ENCODE data around the gene CACNB4. TPM values are rescaled to one million over a fixed set of nuclear protein-coding genes. Genes with fewer than 3 reads are reported as not detected.

The CACNB4 gene
- total RNA-seq, 1 experiment from 2014 or later = 0.11 TPM

DNA sequence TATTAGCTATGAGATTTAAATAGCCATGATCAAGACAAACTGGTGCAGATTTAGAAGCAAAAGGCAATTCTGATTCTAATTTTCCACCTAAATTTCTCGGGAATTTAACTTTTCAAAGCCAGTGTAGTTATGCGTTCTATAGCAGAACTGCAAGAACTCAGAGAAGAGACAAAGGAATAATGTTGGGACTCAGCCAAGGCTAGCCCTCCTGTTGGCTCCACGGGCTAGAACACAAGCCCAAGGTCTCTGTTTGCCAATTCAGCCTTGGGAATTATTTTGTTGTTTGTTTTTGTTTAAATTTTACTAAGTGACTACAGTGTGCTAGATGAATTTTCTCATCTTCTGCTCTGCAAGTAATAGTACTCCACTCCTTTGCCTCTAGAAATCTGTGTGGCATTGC lies 121.2 kb downstream of the CACNB4 start:
- DNase-seq (ENCODE audit: low read depth) = no peak

DNA sequence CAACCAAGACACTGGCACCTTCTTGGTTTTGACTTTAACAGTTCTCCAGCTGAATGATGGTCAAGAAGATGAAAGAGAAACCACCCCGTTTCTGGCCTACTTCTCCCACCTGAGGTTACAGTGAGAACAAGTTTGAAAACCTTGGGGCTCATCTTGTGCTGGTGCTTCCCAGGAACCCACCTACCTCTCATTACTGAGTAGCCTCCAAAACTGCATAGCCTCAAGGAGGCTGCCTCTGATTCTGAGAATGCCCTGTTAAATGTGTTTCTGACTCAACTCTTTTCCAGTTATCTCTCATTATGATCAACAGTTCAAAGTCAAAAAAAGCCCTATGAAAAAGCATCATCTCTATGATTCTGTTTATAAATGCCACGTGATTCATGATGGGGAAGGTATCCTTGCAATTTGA lies 121.9 kb downstream of the CACNB4 start:
- no peak for DNase-seq (ENCODE audit: low read depth)

DNA sequence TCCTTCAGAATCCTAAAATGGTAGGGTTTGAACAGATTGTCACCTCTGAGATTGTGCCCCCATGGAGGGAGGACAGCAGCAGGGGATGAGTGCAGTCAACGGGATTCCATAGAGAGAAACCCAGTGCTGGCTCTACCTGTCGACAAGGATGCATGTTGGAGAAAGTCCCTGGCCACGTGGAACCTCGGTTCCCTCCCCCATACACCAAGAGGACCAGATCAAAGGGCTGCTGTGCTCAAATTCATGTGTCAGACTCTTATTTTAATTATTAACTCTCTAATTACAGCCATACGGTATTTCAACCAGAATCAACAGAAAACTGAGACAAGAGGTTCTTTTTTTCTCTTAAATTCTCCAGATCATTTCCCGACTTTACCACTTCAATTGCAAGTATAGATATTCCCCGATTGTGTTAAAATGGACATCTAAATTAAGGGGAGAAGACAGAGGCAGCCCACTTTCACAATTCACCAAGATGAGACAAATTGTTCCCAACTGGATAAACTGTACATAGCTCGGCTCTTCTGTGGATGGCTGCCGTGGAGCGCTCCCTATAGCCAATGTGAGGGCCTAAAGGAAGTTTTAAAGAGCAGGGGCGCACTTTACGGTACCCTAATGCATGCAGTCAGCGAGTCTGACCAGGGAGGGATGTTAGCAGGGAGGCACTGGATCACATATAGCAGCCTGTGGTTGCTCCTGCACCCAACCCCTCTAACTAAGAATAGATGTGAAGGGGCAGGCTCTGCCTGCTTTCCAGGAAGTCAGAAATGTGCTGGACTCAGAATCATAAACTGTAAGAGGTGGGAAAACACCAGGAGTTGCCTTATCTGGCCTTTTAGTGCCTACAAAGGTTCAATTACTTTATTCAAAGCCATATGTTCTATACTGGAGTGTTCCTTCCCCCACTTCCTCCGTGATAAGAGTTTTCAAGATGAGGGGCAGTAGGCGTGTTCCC lies 123.1 kb downstream of the CACNB4 start:
- no peak for DNase-seq (ENCODE audit: low read depth)

DNA sequence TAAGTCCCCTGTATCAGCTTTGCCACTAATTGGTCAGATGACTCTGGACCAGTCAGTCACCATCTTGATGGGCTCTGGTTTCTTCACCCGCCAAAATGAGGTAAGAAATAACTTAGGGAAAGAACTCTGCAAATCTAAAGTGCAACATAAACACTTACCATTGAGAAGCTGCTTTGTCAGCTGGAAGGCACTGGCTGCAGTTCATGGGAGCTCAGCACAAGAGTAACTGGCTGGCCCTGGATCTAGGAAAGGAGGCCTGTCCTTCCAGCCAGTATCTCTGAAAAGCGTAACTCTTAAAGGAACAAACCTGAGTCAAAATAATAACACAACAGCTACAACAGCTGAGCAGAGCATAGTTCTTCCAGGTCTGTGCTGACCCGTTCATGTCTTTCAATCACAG lies 123.9 kb downstream of the CACNB4 start:
- DNase-seq (ENCODE audit: low read depth) = no peak

DNA sequence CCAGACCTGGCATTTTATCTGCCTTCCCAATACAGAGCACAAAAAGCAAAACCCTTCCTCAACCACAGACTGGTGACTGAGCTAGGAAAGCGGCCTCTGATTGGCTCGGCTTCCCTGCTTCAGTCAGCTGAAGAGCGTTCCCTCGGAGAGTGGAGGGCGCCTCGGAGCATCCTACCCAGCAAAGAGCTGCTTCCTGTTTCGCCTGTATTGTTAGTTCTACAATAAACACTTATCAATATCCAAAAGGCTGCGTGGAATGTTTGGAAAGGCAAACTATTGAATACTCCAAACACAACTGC lies 125.0 kb downstream of the CACNB4 start:
- DNase-seq (ENCODE audit: low read depth) = peak; percentile 23

DNA sequence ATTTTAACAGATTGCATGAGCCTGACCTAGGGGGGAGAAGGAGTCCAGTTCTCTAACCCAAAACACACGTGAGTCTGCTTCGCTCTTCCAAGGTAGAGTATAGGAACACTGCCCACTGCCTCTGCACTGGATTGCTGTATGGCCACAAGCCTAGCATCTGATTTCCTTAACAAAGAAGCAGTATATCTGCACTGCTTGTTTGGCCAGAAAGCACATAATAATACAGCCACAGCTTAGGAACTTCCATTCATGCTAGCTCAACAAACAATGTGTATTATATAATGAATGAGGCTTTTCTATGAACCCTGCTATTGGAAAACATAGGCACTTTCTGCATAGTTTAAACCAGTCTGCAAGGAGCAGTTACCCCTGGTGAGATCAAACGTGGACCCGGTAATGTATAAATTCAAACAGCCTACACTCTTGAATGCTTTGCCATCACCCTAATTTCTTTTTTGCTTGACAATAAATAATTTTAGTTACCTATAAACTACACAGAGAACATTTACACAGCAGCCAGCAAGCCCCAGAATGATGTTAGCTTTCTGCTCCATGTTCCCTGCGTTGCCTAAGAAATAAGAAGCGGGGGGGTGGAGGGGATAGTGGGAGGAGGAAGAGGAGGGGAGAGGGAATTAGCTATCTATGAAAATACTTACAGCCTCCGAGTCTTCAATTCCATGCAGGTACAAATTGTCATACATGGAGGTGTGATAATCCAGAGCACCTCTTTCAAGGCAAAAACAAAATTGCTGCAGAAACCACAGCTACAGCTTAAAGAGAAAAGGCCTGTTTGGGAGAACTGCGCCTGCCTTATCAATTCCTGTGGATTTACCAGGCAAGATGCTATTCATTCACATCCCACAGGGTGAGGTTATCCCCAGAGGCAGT lies 125.6 kb downstream of the CACNB4 start:
- DNase-seq (ENCODE audit: low read depth) = no peak

DNA sequence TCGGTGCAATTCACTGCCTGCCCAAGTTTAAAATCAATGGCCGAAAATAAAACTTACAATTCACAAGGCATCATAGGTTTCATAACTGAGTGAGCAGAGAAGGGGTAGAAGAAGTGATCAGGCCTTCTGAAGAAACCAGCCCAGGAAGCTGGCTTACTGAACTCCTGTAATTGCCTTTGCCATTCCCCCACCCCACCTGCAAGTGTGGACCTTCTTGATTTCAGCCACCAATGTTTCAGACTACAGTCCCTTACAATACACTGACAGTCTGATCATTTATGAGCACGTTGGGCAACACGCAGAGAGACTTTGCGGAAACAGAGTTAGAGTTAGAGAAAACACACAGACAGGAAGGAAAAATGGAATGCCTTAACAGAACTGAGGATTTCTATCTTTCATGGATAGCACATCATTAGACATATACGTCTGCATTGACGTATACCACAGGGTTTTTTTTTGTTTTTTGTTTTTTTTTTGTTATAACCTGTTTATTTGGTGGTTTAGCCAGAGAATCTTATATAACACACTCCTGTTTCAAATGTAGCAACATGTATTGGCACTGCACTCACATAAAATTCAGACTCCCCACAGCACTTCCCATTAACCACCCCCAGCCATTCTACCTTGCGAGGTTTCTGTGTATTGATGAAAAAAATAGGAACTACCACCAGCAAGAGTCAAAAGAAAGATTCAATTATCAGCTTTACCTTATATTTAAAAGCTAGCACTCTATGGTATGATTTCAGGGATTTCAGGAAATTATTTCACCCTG lies 126.4 kb downstream of the CACNB4 start:
- DNase-seq (ENCODE audit: low read depth) = no peak

DNA sequence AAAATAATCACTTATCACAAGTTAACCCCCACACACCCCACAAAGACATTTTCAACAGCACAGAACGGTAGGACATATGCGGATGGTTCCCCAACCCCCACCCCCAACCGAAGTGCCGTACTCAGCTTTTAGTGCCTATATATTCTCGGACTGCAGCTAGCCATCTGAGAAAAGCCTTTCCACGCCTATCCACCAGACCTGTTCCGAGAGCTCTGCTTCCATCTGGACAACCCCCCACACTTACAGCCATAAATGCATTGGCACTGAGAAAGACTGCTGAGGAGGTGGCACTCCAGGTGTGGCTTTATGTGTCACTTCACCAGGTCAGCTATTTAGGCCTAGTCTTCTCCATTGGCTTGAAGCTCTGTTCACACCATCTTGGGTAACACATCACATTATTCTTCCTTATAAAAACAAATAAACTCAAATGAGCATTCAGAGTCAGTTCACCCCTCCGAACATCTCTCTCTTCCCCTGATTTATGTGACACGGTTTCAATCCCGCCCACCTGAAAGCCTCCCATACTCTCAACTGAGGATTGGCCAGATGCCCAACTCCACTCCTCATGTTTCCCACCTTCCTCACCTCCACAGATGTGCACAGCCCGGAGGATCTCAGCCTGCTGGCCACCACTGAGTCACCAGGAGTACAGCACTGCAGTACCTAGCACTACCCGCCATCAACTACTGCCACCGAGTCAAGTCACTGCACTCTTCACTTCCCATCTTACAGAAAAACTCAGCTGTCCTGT lies 127.4 kb downstream of the CACNB4 start:
- no peak for DNase-seq (ENCODE audit: low read depth)

DNA sequence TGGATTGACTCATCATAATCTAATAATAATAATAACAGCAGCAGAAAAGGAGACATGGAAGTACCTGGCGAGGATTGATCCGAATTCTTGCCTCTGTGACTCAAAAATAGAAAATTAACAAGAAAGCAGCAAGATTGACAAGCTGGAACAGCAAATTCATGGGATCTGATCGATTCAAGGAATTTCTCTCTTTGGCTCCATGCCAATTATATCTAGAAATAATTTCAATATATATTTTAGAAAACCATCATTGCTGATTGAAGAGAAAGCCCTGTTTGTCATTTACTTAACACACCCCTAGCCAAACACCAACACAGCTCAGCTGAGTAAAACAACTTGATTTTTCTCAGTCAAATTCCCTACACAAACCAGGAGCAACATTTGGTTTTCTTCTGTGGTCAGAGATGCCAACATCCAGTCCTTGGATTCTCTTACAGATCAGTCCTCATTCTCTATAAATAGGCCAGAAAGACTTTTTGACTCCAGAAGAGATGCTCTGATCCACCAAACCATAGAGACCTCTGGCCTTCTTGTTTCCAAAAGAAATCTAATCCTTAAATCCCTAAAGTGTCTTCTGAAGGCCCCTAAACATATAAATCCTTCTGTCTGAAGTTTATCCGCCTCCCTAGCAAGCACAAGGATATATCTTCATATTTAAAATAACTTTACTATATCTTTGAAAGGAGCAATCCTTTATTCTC lies 129.9 kb downstream of the CACNB4 start:
- DNase-seq (ENCODE audit: low read depth) = no peak

DNA sequence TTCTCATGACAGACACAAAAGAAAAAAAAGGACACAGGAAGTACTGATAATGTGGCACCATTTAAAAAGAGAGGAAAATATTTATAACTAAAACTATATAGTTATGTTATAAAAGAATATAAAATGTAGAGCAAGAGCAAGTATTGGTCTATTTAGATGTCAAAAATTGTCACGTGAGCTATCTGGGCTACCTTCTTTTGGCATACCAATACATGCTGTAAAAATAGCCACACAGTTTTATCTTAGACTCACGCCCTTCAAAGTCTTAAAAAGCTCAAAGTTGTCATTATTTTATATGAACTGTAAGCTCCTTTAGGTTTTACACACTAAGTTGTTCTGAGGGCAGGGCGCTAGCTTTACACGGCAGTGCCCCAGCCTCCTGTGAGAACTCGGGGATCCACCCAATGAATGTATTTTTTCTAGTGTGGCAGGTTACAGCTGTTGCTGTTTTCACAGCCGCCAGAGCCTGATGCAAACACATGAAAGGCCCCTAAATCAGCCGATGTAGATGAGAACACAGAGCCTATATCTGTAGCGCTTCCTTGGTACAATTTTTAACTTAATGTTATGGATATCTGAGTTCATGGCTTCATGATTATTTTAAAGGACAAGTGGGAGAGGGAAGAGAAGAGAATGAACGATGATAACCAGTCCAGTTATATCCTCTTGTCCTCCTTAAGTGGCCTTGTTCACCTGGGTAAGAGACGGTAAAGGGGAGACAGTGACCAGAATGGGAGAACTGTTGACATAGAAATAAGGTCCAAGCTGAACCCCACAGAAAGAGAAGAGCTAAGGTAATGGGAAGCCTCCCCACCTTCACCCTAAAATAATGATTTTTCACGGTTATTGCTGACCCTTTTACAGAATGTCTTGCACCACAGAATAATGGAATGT lies 130.8 kb downstream of the CACNB4 start:
- DNase-seq (ENCODE audit: low read depth) = no peak

DNA sequence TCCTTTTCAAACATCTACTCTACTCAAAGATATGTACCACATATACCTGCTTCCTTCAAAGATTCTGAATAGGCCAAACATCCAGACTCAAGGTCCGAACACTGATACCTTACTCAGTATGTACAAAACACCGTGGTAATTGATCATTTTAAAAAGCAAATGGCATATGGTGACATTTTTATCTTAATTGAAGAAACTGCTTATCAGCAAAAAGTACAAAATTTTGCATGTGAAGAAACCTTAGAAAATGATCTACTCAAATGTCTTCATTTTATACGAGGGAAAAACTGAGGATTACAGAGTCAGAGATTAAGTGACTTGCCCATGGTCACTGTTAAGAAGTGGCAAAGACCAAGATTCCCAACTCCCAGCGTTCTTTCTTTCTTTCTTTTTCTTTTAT lies 133.0 kb downstream of the CACNB4 start:
- no peak for DNase-seq (ENCODE audit: low read depth)

DNA sequence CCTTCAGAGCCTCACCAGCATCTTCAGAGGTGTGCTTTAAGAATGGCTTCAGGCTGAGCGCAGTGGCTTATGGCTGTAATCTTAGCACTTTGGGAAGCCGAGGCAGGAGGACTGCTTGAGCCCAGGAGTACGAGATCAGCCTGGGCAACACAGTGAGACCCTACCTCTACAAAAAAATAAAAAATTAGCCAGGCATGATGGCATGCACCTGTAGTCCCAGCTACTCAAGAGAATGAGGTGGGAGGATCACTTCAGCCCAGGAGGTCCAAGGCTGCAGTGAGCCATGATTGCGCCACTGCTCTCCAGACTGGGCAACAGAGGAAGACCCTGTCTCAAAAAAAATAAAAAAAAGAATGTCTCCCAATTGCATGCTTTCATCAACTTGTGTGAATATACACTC lies 137.3 kb downstream of the CACNB4 start:
- DNase-seq (ENCODE audit: low read depth) = no peak

DNA sequence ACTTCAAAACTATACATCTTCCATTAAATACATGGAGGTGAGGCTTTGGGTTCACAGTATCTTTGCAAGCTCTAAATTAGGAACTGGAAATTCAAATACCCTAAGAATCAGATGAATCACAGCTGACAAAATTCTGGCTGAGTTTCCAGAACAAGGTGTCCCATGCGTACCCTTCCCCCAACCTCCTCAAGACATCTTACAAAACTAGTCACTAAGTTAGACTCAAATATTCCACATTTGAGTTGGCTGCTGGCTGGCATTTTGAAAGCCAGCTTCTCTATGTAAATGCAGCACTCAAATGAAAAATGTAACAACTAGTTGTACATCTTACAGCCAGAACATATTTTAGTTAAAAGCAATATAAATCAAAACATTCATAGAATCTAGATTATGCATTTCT lies 139.6 kb downstream of the CACNB4 start:
- DNase-seq (ENCODE audit: low read depth) = no peak

DNA sequence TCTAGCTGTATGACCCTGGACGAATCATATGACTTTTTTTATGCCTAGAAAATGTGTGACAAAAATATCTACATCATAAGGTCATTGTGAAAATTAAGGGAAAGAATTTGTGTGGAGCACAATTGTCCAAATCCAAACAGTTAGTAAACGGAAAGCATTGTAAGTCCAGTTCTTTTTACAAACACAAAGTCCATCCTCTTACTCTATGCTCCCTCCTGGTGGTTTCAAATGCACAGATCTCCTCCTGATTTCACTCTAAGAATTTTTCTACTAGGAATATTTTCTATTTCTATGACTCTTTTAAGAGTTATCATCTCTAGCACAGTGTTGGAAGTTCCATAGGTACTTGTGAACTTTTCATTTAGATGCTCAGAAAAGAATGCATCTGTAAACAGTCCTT lies 145.4 kb downstream of the CACNB4 start:
- no peak for DNase-seq (ENCODE audit: low read depth)

DNA sequence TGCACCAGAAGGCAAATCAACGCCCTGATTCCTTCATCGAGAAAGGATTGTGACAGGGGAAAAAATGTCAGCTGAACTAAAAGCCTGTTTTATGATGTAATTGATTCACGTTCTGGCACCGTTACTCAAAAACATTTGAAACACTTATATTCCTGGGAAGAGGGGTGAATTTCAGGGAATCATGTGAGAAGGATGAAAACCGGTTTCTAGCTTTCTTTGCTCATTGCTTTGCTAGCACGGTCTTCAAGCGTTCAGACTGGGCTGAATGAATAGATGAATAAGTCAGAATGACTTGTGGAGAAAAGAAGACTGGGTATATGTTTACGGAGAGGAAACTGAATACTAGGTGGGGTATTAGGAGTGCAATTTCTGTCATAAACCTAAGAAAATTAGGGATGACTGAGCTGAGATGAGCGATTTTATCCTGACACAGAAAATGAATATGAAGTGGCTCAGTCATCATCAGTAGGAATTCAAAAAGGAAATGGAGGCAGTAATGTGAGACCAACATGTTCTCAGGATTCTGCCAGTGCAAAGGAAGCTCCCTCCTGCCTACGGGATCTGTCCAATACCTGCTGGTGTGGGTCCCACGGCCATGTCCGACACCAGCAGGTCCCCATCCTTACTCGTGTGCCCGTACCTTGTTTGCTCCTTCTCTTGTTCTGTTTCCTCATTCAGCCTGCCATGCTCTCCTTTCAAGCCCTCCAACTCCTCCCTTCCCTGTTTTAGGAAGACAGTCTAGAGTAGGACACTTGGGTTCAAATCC lies 146.0 kb downstream of the CACNB4 start:
- DNase-seq (ENCODE audit: low read depth) = no peak

DNA sequence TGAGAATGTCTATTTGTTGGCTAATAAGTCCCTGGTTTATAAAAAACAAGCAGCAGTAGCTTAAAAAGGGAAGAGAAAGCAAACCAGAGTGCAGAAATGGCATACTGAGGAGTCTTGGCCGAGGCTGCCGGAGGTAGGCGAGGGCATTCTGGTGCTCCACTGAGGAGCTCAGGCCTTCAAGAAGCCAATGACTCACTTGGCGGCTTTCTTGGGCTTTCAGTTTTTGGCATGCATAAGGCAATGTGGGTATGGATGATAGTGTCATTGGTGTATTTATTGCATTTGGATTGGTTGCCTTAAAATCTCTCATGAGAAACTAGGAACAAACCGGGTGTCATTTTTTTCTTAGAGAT lies 151.1 kb downstream of the CACNB4 start:
- DNase-seq (ENCODE audit: low read depth) = peak; percentile 21

DNA sequence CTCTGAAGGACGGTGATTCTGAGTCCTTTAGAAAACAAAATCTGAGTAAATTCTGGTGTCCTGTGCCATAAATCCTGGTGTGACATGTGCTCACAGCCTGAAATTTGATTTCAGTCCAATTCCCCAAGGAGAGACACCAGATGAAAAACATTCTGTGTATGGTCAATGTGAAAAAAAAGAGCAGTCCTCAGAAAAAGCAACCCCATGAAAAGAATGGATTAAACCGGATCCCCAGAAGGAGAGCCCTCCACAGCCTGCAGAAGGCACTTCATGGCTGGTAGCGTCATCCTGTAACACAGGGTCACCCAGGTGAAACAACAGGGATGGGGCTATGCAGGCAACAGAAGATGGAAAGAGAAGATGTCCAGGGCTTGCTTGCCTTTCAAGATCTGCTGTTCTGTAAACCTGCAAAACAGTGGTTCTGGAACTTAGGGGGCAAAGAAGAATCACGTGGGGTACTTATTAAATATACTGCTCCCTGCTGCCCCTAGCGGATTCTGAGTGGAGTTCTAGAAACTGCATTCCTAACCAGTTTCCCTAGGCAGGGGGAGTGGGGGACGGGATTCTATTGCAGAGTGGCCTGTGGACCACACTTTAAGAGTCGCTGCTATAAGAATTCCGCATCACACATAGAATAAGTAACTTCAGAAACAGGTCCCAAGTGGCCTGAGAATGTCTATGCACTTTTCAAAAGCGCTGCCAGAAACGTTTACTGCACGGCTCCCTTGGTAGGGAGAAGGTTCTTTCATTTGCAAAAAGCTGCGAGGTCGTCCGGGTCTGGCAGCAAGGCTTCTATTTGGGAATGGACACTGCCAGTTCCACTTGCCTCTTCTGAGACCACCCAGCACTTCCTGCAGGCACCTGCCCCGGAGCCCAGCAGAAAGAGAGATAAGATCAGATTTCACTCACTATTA lies 151.7 kb downstream of the CACNB4 start:
- DNase-seq (ENCODE audit: low read depth) = peak; percentile 21
